GM10248 (cell line): ENCODE results near the gene C1orf210.

Experiments used
- CTCF ChIA-PET: fragments of 300-600 bp; sonication (Branson Sonifier 250); formaldehyde crosslinking; extraction: SDS; loops from one replicate; lab custom pipeline; 2021; ENCODE audit warnings: antibody characterized with exemption; lab: Yijun Ruan, JAX
- POLR2A ChIA-PET: fragments of 350-650 bp; sonication (Branson Sonifier 250); formaldehyde crosslinking; extraction: SDS; loops from one replicate; lab custom pipeline; 2020; ENCODE audit warnings: antibody characterized with exemption; lab: Yijun Ruan, JAX
- DNase-seq: peaks from one replicate; pipeline ENCODE4 v3.0.0; 2012; ENCODE audit errors: extremely low spot score
- CTCF ChIP-seq: IDR thresholded peaks from 2 replicates; pipeline ENCODE4 v1.5.1; 2012; ENCODE audit warnings: mild to moderate bottlenecking, low read depth; ENCODE audit errors: extremely low read depth, missing control alignments, control extremely low read depth

Gene C1orf210

GRCh38 chr1:43284065-43284464 lies 1.3 kb downstream of the C1orf210 start:
- TF ChIP-seq CTCF: no peak
- ChIA-PET POLR2A (no interaction called here), CTCF (interaction anchor here (0.7 kb wide), 1 partner anchor 57 kb away, joined by 4 read pairs; no protein-coding TSS in a partner anchor)
- no peak for DNase-seq

DNA sequence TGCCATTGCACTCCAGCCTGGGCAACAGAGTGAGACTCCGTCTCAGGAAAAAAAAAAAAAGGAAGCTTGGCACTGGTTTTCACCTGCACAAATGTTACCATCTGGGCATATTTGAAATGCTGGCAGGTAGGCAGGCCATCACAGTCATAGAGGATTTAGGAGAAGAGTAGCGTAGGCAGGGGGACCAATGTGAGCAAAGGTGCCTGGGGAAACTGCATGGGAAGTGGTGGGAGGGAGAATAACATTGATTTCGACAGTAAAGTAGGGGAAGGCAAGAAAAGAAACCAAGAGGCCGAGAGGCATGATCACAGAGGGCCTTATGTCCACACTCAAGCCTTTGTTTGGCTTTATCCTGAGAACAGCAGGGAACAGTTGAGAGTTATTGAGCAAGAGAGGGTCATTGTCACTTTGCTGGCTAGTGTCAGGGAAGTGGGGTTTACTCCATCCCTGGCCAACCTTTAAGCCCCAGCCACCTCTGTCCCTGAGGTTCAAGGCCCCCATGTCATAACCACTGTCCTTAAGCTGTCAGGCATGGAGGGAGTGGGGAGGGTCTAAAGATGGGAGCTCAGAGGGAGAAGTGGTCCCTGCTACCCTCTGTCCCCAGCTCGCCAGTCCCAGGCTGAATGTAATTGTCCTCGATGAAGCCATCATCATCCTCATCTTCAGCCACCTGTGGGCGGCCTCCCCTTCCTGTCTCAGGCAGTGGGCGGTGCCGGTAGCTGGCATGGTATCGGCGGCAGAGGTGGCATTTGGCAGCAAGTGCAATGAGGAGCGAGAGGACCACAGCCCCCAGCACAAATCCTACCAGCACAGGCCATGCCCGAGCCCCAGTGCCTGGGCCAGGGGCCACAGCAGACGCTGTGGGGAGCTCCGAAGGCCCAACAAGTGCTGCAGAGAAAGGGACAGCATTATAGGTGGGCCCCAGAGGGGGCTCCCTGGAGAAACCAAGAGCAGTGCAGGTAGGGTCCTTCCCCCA lies 2.9 kb downstream of the C1orf210 start:
- TF ChIP-seq CTCF: no peak
- ChIA-PET CTCF (interaction anchor here (0.7 kb wide), 1 partner anchor 13 kb away, joined by 4 read pairs; no protein-coding TSS in a partner anchor), POLR2A (no interaction called here)
- no peak for DNase-seq

DNA sequence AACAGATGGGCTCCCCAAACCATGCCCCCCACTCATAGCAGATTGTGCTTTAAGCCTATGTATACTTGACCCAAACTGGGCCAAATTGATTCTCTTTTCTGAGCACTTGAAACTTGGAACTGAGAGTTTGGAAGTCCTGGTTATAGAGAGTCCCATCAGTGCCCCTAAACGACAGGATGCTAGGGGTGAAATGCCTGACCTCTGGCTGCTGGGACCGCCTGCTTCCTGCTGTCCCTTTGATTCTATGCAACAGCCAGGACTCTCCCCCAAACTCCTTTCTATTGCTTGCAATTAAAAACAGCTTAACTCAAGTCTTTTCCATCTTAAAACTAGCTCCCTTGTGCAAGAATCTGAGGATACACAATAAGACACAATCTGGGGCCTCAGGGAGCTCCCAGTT lies 4.7 kb downstream of the C1orf210 start:
- ChIA-PET CTCF (interaction anchor here (0.8 to 2.2 kb wide), 6 partner anchors 8 to 140 kb away, joined by 3 to 6 read pairs (median 3); no protein-coding TSS in a partner anchor), POLR2A (no interaction called here)
- no peak for TF ChIP-seq CTCF
- DNase-seq: no peak

- CTCF ChIA-PET: interaction anchor here (0.9 to 2.2 kb wide), 4 partner anchors 9 to 41 kb away, joined by 3 to 5 read pairs (median 3); no protein-coding TSS in a partner anchor
- POLR2A ChIA-PET: no interaction called here
- DNase-seq: no peak
- TF ChIP-seq CTCF: no peak
Measured at GRCh38 chr1:43279666-43280065, 5.7 kb downstream of the C1orf210 start.

DNA sequence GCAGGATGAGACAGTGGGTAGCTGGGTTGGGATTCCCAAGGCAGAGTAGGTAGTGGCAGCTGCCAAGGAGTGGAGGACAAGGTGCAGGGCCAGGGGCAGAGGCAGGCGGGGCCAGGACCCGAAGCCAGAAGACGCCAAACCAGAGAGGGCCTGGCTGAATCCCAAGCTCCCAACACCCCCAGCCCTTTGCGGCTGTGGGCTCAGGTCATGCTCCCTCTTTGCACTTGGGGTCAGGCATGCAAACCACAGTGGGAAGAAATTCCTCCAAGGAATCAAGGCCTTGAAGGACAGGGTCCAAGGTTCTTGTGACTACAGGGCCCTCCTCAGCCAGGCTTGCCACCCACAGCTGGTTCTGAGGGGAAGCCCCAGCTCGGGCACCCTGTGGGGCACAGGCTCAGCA lies 6.2 kb downstream of the C1orf210 start:
- ChIA-PET CTCF (interaction anchor here (0.9 to 2.2 kb wide), 2 partner anchors 10 to 40 kb away, joined by 3 to 5 read pairs; no protein-coding TSS in a partner anchor), POLR2A (no interaction called here)
- TF ChIP-seq CTCF: no peak
- DNase-seq: no peak

GRCh38 chr1:43277116-43277876 lies 8.1 kb downstream of the C1orf210 start:
- ChIA-PET POLR2A (no interaction called here), CTCF (interaction anchor here (0.9 to 1.7 kb wide), 2 partner anchors 18 to 30 kb away, joined by 4 read pairs; no protein-coding TSS in a partner anchor)
- no peak for DNase-seq
- TF ChIP-seq CTCF: no peak
